Left ventricle myocardium inferior (tissue), 1 donor: ENCODE results near the gene JADE1. TPM values are rescaled to one million over a fixed set of nuclear protein-coding genes. Genes with fewer than 3 reads are reported as not detected.

Experiments used
- DNase-seq: peaks from one replicate; pipeline ENCODE4 v3.0.0-alpha.2; 2020
- H3K27ac ChIP-seq: fragments of 200-600 bp; replicated peaks from 2 replicates; pipeline ENCODE4 v1.8.0; 2021
- H3K27me3 ChIP-seq: fragments of 200-600 bp; 2 replicates; pipeline ENCODE4 v1.8.0; 2021; ENCODE audit warnings: low read depth
- H3K36me3 ChIP-seq: fragments of 200-600 bp; 2 replicates; pipeline ENCODE4 v1.8.0; 2021
- H3K4me1 ChIP-seq: fragments of 200-600 bp; 2 replicates; pipeline ENCODE4 v1.8.0; 2021
- H3K4me3 ChIP-seq: fragments of 200-600 bp; 2 replicates; pipeline ENCODE4 v1.8.0; 2021; ENCODE audit warnings: mild to moderate bottlenecking, moderate library complexity
- H3K9me3 ChIP-seq: fragments of 200-600 bp; replicated peaks from 2 replicates; pipeline ENCODE4 v1.8.0; 2021
- intact Hi-C: fragments of 100-400 bp; cut with micrococcal nuclease; formaldehyde crosslinking; loops from one replicate; pipeline ENCODE4 v1.11.0; 2022
- total RNA-seq: library from RNA; stranded (reverse); fragmentation: NEBNext Ultra II Directional; extraction: Animal tissue kit (Norgen Biotek cat#: 25700); gene quantifications from one replicate; pipeline ENCODE4 v1.2.1, GENCODE V29; 2021
- TF ChIP-seq, protein P1 (sequence below): fragments of 200-600 bp; IDR thresholded peaks from 2 replicates; pipeline ENCODE4 v1.8.0; 2021; ENCODE audit warnings: antibody characterized with exemption, mild to moderate bottlenecking, borderline replicate concordance
- donor health status: DM: no; HTN: yes; CAD: no; lungs with severe emphysema.

JADE1 gene
- total RNA-seq, 1 donor from 2014 or later = 22.1 TPM

GRCh38 chr4:128913228-128913627 is 103.7 kb downstream of the JADE1 start:
- no peaks in the 10 kb centered on the region for H3K4me1 ChIP-seq
- no peaks in the 10 kb centered on the region for H3K9me3 ChIP-seq
- H3K27me3 ChIP-seq = no peaks in the 10 kb centered on the region
- intact Hi-C loops = no loop called here
- DNase-seq = no peak
- H3K36me3 ChIP-seq = no peaks in the 10 kb centered on the region
- H3K4me3 ChIP-seq = no peak overlapping the region
- TF ChIP-seq, protein P1, sequence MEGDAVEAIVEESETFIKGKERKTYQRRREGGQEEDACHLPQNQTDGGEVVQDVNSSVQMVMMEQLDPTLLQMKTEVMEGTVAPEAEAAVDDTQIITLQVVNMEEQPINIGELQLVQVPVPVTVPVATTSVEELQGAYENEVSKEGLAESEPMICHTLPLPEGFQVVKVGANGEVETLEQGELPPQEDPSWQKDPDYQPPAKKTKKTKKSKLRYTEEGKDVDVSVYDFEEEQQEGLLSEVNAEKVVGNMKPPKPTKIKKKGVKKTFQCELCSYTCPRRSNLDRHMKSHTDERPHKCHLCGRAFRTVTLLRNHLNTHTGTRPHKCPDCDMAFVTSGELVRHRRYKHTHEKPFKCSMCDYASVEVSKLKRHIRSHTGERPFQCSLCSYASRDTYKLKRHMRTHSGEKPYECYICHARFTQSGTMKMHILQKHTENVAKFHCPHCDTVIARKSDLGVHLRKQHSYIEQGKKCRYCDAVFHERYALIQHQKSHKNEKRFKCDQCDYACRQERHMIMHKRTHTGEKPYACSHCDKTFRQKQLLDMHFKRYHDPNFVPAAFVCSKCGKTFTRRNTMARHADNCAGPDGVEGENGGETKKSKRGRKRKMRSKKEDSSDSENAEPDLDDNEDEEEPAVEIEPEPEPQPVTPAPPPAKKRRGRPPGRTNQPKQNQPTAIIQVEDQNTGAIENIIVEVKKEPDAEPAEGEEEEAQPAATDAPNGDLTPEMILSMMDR = no peak
- peak overlapping the region; percentile 29 for H3K27ac ChIP-seq

- DNase-seq = no peak
- Histone ChIP-seq H3K4me3 (no peak overlapping the region), H3K36me3 (no peaks in the 10 kb centered on the region), H3K27me3 (no peaks in the 10 kb centered on the region), H3K27ac (no peak overlapping the region), H3K9me3 (no peaks in the 10 kb centered on the region), H3K4me1 (no peaks in the 10 kb centered on the region)
- TF ChIP-seq, protein P1 = no peak
- intact Hi-C loops = no loop called here
Observed at GRCh38 chr4:128915544-128915943, 106.0 kb downstream of the JADE1 start.

DNA sequence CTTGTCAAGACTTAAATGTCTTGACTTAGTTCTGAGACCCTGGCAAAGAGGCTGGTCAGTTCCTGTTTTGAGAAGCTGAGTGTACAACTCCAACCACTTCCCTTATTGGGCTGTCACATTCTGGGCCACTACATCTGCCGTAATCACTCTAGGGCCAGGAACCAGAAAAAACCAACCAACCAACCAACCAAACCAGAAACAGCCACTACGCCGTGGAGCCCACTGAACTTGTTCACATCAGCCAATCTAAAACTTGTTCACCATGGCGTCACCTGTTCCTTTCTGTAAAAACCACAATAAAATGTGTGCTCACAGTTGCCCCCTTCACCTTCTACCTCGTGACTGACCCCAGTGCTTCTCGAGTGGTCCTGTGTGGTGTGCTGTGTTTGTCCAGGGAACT is 107.3 kb downstream of the JADE1 start:
- DNase-seq = no peak
- no peaks in the 10 kb centered on the region for H3K4me1 ChIP-seq
- no peak overlapping the region for H3K4me3 ChIP-seq
- TF ChIP-seq, protein P1 = no peak
- intact Hi-C loops = no loop called here
- no peak overlapping the region for H3K27ac ChIP-seq
- no peaks in the 10 kb centered on the region for H3K36me3 ChIP-seq
- H3K27me3 ChIP-seq = no peaks in the 10 kb centered on the region
- H3K9me3 ChIP-seq = no peaks in the 10 kb centered on the region

DNA sequence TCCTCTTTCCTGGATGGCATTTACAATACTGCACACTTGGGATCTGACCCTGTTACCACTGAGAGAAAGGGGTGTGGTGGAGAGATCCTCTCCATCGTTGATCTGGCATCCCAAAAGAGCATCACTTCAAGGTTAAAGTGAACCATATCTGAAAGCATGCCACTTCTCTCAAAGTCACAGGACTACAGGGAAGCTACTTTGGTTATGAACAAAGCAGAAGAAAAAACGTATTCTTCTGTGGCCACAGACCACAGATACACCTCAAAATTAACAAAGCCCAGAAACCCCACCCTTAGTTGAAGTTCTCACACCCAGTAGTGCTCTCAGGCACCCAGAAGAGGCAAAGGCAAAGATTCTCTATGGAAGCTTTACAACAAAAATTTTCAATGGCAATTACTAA is 108.3 kb downstream of the JADE1 start:
- Histone ChIP-seq H3K9me3 (no peaks in the 10 kb centered on the region), H3K36me3 (no peaks in the 10 kb centered on the region), H3K27me3 (no peaks in the 10 kb centered on the region), H3K4me3 (no peak overlapping the region), H3K4me1 (no peaks in the 10 kb centered on the region), H3K27ac (no peak overlapping the region)
- TF ChIP-seq, protein P1 = no peak
- intact Hi-C loops = no loop called here
- DNase-seq = no peak

- Histone ChIP-seq H3K9me3 (peaks cover 6% of the 10 kb centered on the region), H3K4me1 (no peaks in the 10 kb centered on the region), H3K36me3 (peaks cover 15% of the 10 kb centered on the region), H3K27ac (no peak overlapping the region), H3K27me3 (no peaks in the 10 kb centered on the region), H3K4me3 (no peak overlapping the region)
- DNase-seq = no peak
- intact Hi-C loops = no loop called here
- TF ChIP-seq, protein P1 = no peak
Observed at GRCh38 chr4:128921954-128922353, 112.5 kb downstream of the JADE1 start.
